ENCODE data around the gene MAST4. TPM values are rescaled to one million over a fixed set of nuclear protein-coding genes. Genes with fewer than 3 reads are reported as not detected.

MAST4 gene
- total RNA-seq, 1 experiment from 2014 or later, result 10.9 TPM

- Mint-ChIP-seq H3K27me3 (ENCODE audit: unreplicated experiment) (peaks cover 70% of the 10 kb centered on the region), H3K4me1 (ENCODE audit: low read depth, unreplicated experiment) (no peaks in the 10 kb centered on the region), H3K9me3 (ENCODE audit: low read depth, unreplicated experiment) (no peaks in the 10 kb centered on the region), H3K27ac (ENCODE audit: unreplicated experiment) (no peak overlapping the region), H3K36me3 (ENCODE audit: insufficient read depth, unreplicated experiment) (no peaks in the 10 kb centered on the region), H3K4me3 (ENCODE audit: low read depth, unreplicated experiment) (no peak overlapping the region)
- no peak for TF ChIP-seq CTCF (IDR thresholded peaks at IDR 0.05; ENCODE audit: unreplicated experiment)
- no peak for DNase-seq
- BruUV-seq (replicated peaks), result no TSS peak
- intact Hi-C loops (cut with micrococcal nuclease; ENCODE audit: unreplicated experiment), result no loop called here
- CTCF ChIA-PET, result no interaction called here
Measured at GRCh38 chr5:66616520-66617225, 20.5 kb downstream of the MAST4 start.

- no peaks in the 10 kb centered on the region for H3K4me1 Mint-ChIP-seq (ENCODE audit: low read depth, unreplicated experiment)
- H3K4me3 Mint-ChIP-seq (ENCODE audit: low read depth, unreplicated experiment), result no peak overlapping the region
- no peak overlapping the region for H3K27ac Mint-ChIP-seq (ENCODE audit: unreplicated experiment)
- DNase-seq, result no peak
- peaks cover 2% of the 10 kb centered on the region for H3K9me3 Mint-ChIP-seq (ENCODE audit: low read depth, unreplicated experiment)
- no peaks in the 10 kb centered on the region for H3K36me3 Mint-ChIP-seq (ENCODE audit: insufficient read depth, unreplicated experiment)
- no TSS peak for BruUV-seq (replicated peaks)
- peaks cover 70% of the 10 kb centered on the region for H3K27me3 Mint-ChIP-seq (ENCODE audit: unreplicated experiment)
- intact Hi-C loops (cut with micrococcal nuclease; ENCODE audit: unreplicated experiment), result no loop called here
- TF ChIP-seq CTCF (IDR thresholded peaks at IDR 0.05; ENCODE audit: unreplicated experiment), result no peak
- CTCF ChIA-PET, result no interaction called here
Measured at GRCh38 chr5:66617226-66617861, 21.2 kb downstream of the MAST4 start.

GRCh38 chr5:66617991-66618768 is 22.0 kb downstream of the MAST4 start:
- H3K4me3 Mint-ChIP-seq (ENCODE audit: low read depth, unreplicated experiment), result no peak overlapping the region
- no peak overlapping the region for H3K27ac Mint-ChIP-seq (ENCODE audit: unreplicated experiment)
- peaks cover 2% of the 10 kb centered on the region for H3K9me3 Mint-ChIP-seq (ENCODE audit: low read depth, unreplicated experiment)
- TF ChIP-seq CTCF (IDR thresholded peaks at IDR 0.05; ENCODE audit: unreplicated experiment), result no peak
- no peaks in the 10 kb centered on the region for H3K4me1 Mint-ChIP-seq (ENCODE audit: low read depth, unreplicated experiment)
- no peaks in the 10 kb centered on the region for H3K36me3 Mint-ChIP-seq (ENCODE audit: insufficient read depth, unreplicated experiment)
- DNase-seq, result no peak
- BruUV-seq (replicated peaks), result no TSS peak
- intact Hi-C loops (cut with micrococcal nuclease; ENCODE audit: unreplicated experiment), result no loop called here
- peaks cover 69% of the 10 kb centered on the region for H3K27me3 Mint-ChIP-seq (ENCODE audit: unreplicated experiment)
- CTCF ChIA-PET, result no interaction called here

- Mint-ChIP-seq H3K4me3 (ENCODE audit: low read depth, unreplicated experiment) (no peak overlapping the region), H3K27ac (ENCODE audit: unreplicated experiment) (no peak overlapping the region), H3K4me1 (ENCODE audit: low read depth, unreplicated experiment) (no peaks in the 10 kb centered on the region), H3K9me3 (ENCODE audit: low read depth, unreplicated experiment) (peaks cover 2% of the 10 kb centered on the region), H3K27me3 (ENCODE audit: unreplicated experiment) (peaks cover 51% of the 10 kb centered on the region), H3K36me3 (ENCODE audit: insufficient read depth, unreplicated experiment) (no peaks in the 10 kb centered on the region)
- DNase-seq, result no peak
- no peak for TF ChIP-seq CTCF (IDR thresholded peaks at IDR 0.05; ENCODE audit: unreplicated experiment)
- no TSS peak for BruUV-seq (replicated peaks)
- CTCF ChIA-PET, result interaction anchor here (0.7 kb wide), 1 partner anchor 15 kb away, joined by 3 read pairs; no protein-coding TSS in a partner anchor
- intact Hi-C loops (cut with micrococcal nuclease; ENCODE audit: unreplicated experiment), result no loop called here
Measured at GRCh38 chr5:66620711-66621110, 24.5 kb downstream of the MAST4 start.
